ENCODE measurements around the gene PAH.

GRCh38 chr12:102883204-102883799 is 33.7 kb downstream of the PAH start:
- TF ChIP-seq CTCF (conservative IDR thresholded peaks at IDR 0.05; ENCODE audit: low read length) (peak; percentile 87), EZH2phosphoT487 (IDR thresholded peaks at IDR 0.05; ENCODE audit: borderline replicate concordance) (no peak)

Data from Loucy (cell line).